Smooth muscle cell (in vitro differentiated cells): ENCODE measurements around the gene CCRL2. TPM values are rescaled to one million over a fixed set of nuclear protein-coding genes. Genes with fewer than 3 reads are reported as not detected.

Experiments
- DNase-seq: peaks from one replicate; lab custom pipeline; 2025; ENCODE audit not compliant: unreplicated experiment; lab: John Stamatoyannopoulos, UW
- H2AFZ ChIP-seq: fragments of 200-600 bp; sonication (generic); 2 replicates; pipeline ENCODE4 v1.6.0; 2016; ENCODE audit warnings: antibody characterized with exemption, low read depth, mild to moderate bottlenecking
- H3F3A ChIP-seq: fragments of 200-600 bp; sonication (generic); 2 replicates; pipeline ENCODE4 v1.6.0; 2017; ENCODE audit warnings: antibody characterized with exemption, low read depth
- H3K27ac ChIP-seq: fragments of 200-600 bp; sonication (generic); 2 replicates; pipeline ENCODE4 v1.5.1; 2016; ENCODE audit warnings: low read depth, mild to moderate bottlenecking
- H3K27me3 ChIP-seq: fragments of 200-600 bp; sonication (generic); 2 replicates; pipeline ENCODE4 v1.6.1; 2016; ENCODE audit warnings: low read depth, mild to moderate bottlenecking
- H3K36me3 ChIP-seq: fragments of 200-600 bp; sonication (generic); 2 replicates; pipeline ENCODE4 v1.5.1; 2016; ENCODE audit warnings: low read depth
- H3K4me1 ChIP-seq: fragments of 200-600 bp; sonication (generic); 2 replicates; pipeline ENCODE4 v1.5.1; 2016; ENCODE audit warnings: low read depth
- H3K4me2 ChIP-seq: fragments of 200-600 bp; sonication (generic); 2 replicates; pipeline ENCODE4 v1.6.0; 2016; ENCODE audit warnings: mild to moderate bottlenecking
- H3K4me3 ChIP-seq: fragments of 200-600 bp; sonication (generic); 2 replicates; pipeline ENCODE4 v1.5.1; 2016; ENCODE audit warnings: mild to moderate bottlenecking
- H3K79me2 ChIP-seq: fragments of 200-600 bp; sonication (generic); 2 replicates; pipeline ENCODE4 v1.6.0; 2016; ENCODE audit warnings: low read depth, mild to moderate bottlenecking
- H3K9ac ChIP-seq: fragments of 200-600 bp; sonication (generic); 2 replicates; pipeline ENCODE4 v1.6.0; 2016; ENCODE audit warnings: low read depth
- H3K9me3 ChIP-seq: fragments of 200-600 bp; sonication (generic); replicated peaks from 2 replicates; pipeline ENCODE4 v1.5.1; 2016; ENCODE audit warnings: low read depth
- H4K20me1 ChIP-seq: fragments of 200-600 bp; sonication (generic); 2 replicates; pipeline ENCODE4 v1.6.0; 2016; ENCODE audit warnings: low read depth
- WGBS: methylation state at CpG from one replicate; pipeline ENCODE4 v1.1.7; 2016; ENCODE audit warnings: low lambda C conversion rate; 5-methylcytosine and 5-hydroxymethylcytosine counted together
- polyA plus RNA-seq: library from polyadenylated mRNA; unstranded; fragments of >200 nt; fragmentation: Nextera tagmentation; extraction: Ambion mirVana; gene quantifications from 2 replicates; pipeline ENCODE4 v1.2.1, GENCODE V29; 2016
- total RNA-seq: library from RNA; depleted of rRNA; stranded (reverse); fragments of >200 nt; gene quantifications from 2 replicates; pipeline ENCODE4 v1.2.3, GENCODE V29; 2014
- TF ChIP-seq, protein P1 (sequence below): fragments of 200-600 bp; sonication (generic); IDR thresholded peaks from 2 replicates; pipeline ENCODE4 v1.5.1; 2017; ENCODE audit warnings: borderline replicate concordance, mild to moderate bottlenecking, antibody characterized with exemption; ENCODE audit not compliant: insufficient read depth, poor library complexity, severe bottlenecking

The CCRL2 gene
- total and polyA plus RNA-seq, 2 experiments from 2014 or later = not detected

- TF ChIP-seq, protein P1, sequence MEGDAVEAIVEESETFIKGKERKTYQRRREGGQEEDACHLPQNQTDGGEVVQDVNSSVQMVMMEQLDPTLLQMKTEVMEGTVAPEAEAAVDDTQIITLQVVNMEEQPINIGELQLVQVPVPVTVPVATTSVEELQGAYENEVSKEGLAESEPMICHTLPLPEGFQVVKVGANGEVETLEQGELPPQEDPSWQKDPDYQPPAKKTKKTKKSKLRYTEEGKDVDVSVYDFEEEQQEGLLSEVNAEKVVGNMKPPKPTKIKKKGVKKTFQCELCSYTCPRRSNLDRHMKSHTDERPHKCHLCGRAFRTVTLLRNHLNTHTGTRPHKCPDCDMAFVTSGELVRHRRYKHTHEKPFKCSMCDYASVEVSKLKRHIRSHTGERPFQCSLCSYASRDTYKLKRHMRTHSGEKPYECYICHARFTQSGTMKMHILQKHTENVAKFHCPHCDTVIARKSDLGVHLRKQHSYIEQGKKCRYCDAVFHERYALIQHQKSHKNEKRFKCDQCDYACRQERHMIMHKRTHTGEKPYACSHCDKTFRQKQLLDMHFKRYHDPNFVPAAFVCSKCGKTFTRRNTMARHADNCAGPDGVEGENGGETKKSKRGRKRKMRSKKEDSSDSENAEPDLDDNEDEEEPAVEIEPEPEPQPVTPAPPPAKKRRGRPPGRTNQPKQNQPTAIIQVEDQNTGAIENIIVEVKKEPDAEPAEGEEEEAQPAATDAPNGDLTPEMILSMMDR = no peak
- DNase-seq = no peak
- H3K4me3 ChIP-seq = no peak overlapping the region
- peak overlapping the region; percentile 3 for H3K4me2 ChIP-seq
- 32% methylated on average over 6 of the region's 6 CpGs for WGBS
- no peaks in the 10 kb centered on the region for H3K79me2 ChIP-seq
- H3K4me1 ChIP-seq = no peaks in the 10 kb centered on the region
- no peaks in the 10 kb centered on the region for H3K9me3 ChIP-seq
- H3K36me3 ChIP-seq = no peaks in the 10 kb centered on the region
- H4K20me1 ChIP-seq = no peaks in the 10 kb centered on the region
- no peaks in the 10 kb centered on the region for H3F3A ChIP-seq
- H3K27me3 ChIP-seq = peaks cover 7% of the 10 kb centered on the region
- no peak overlapping the region for H3K9ac ChIP-seq
- peak overlapping the region; percentile 15 for H3K27ac ChIP-seq
- no peak overlapping the region for H2AFZ ChIP-seq
Measured at GRCh38 chr3:46360907-46361306, 46.2 kb upstream of the CCRL2 start.

- H3K4me1 ChIP-seq = no peaks in the 10 kb centered on the region
- H3K79me2 ChIP-seq = no peaks in the 10 kb centered on the region
- H2AFZ ChIP-seq = no peak overlapping the region
- peak overlapping the region; percentile 3 for H3K4me2 ChIP-seq
- no peaks in the 10 kb centered on the region for H3K36me3 ChIP-seq
- 39% methylated on average over 8 of the region's 8 CpGs for WGBS
- H4K20me1 ChIP-seq = no peaks in the 10 kb centered on the region
- peaks cover 3% of the 10 kb centered on the region for H3K27me3 ChIP-seq
- no peak overlapping the region for H3K9ac ChIP-seq
- H3K4me3 ChIP-seq = no peak overlapping the region
- no peaks in the 10 kb centered on the region for H3F3A ChIP-seq
- peak overlapping the region; percentile 15 for H3K27ac ChIP-seq
- TF ChIP-seq, protein P1 = no peak
- no peak for DNase-seq
- no peaks in the 10 kb centered on the region for H3K9me3 ChIP-seq
Measured at GRCh38 chr3:46361408-46362283, 45.4 kb upstream of the CCRL2 start.

GRCh38 chr3:46365041-46365440 lies 42.0 kb upstream of the CCRL2 start:
- DNase-seq = no peak
- Histone ChIP-seq H3K4me2 (no peak overlapping the region), H3K36me3 (no peaks in the 10 kb centered on the region), H3K27me3 (peaks cover 4% of the 10 kb centered on the region), H3K79me2 (no peaks in the 10 kb centered on the region), H3K27ac (no peak overlapping the region), H3K9ac (no peak overlapping the region), H2AFZ (no peak overlapping the region), H3F3A (no peaks in the 10 kb centered on the region), H4K20me1 (no peaks in the 10 kb centered on the region), H3K4me1 (no peaks in the 10 kb centered on the region), H3K4me3 (no peak overlapping the region), H3K9me3 (no peaks in the 10 kb centered on the region)
- TF ChIP-seq, protein P1 = no peak
- 93% methylated on average over 4 of the region's 4 CpGs for WGBS
